GM12878 (cell line): Measurements from ENCODE around the gene RPS5. TPM values are rescaled to one million over a fixed set of nuclear protein-coding genes. Genes with fewer than 3 reads are reported as not detected.

Source experiments
- CEBPB ChIP-seq, 2 experiments: fragments of 150-350 bp in 1 of 2; IDR thresholded peaks; 2 replicates each; pipeline ENCODE4 v1.6.1; 2012 to 2014; ENCODE audit warnings: low read depth in 2 of 2, low read length in 2 of 2, borderline replicate concordance in 1 of 2, inconsistent platforms in 1 of 2
- HDGF ChIP-seq: fragments of 450-650 bp; IDR thresholded peaks from 2 replicates; pipeline ENCODE4 v1.6.1; 2016; ENCODE audit warnings: antibody characterized with exemption
- IRF4 ChIP-seq: IDR thresholded peaks from 2 replicates; pipeline ENCODE4 v1.6.1; 2011; ENCODE audit warnings: low read depth, low read length
- KDM1A ChIP-seq: fragments of 200-600 bp; sonication (generic); IDR thresholded peaks from 2 replicates; pipeline ENCODE4 v1.6.1; 2016; ENCODE audit warnings: borderline replicate concordance
- LARP7 ChIP-seq: fragments of 450-650 bp; IDR thresholded peaks from 2 replicates; pipeline ENCODE4 v1.6.1; 2017; ENCODE audit warnings: mild to moderate bottlenecking
- MYC ChIP-seq: IDR thresholded peaks from 2 replicates; pipeline ENCODE4 v1.6.1; 2011; ENCODE audit warnings: mild to moderate bottlenecking, low read length, moderate library complexity, inconsistent platforms; ENCODE audit not compliant: insufficient read depth, insufficient replicate concordance, insufficient read length, severe bottlenecking
- NBN ChIP-seq: fragments of 450-650 bp; IDR thresholded peaks from 2 replicates; pipeline ENCODE4 v1.6.1; 2016
- NFYA ChIP-seq: IDR thresholded peaks from 2 replicates; pipeline ENCODE4 v1.6.1; 2011; ENCODE audit warnings: low read depth, mild to moderate bottlenecking, low read length, improper control_type of control experiment, borderline replicate concordance
- POLR2A ChIP-seq: IDR thresholded peaks from 2 replicates; pipeline ENCODE4 v1.6.1; 2011; ENCODE audit warnings: low read depth, mild to moderate bottlenecking, low read length
- RELA ChIP-seq: fragments of 450-650 bp; IDR thresholded peaks from 2 replicates; pipeline ENCODE4 v1.8.0; 2014; ENCODE audit warnings: borderline replicate concordance; ENCODE audit not compliant: partially characterized antibody
- YY1 ChIP-seq: IDR thresholded peaks from 2 replicates; pipeline ENCODE4 v1.6.1; 2011; ENCODE audit warnings: low read depth, mild to moderate bottlenecking, low read length
- ZNF274 ChIP-seq: IDR thresholded peaks from one replicate; pipeline ENCODE4 v1.8.0; 2011; ENCODE audit not compliant: insufficient read length, insufficient read depth
- polyA plus RNA-seq, 11 experiments: library from polyadenylated mRNA; depleted of rRNA in 4 of 11; unstranded in 6 of 11; stranded (reverse) in 5 of 11; fragments of >200 nt; fragmentation: Nextera tagmentation in 4 of 11; fragmentation: Illumina TruSeq in 1 of 11; extraction: Ambion mirVana in 4 of 11; extraction: Trizol in 1 of 11; gene quantifications; 1 replicate in 1 of 11; 2 replicates in 10 of 11; pipeline versions ENCODE4 v1.2.1 to v1.2.3, GENCODE V29; 2011 to 2016; ENCODE audit warnings: inconsistent platforms in 2 of 11, missing spikeins in 2 of 11, low read depth in 1 of 11
- total RNA-seq, 4 experiments: library from RNA; depleted of rRNA in 3 of 4; stranded (reverse); fragments of >200 nt in 3 of 4; fragmentation: Illumina TruSeq in 1 of 4; extraction: Trizol in 1 of 4; gene quantifications; 2 replicates each; pipeline versions ENCODE4 v1.2.1 to v1.2.3, GENCODE V29; 2013 to 2021
- TF ChIP-seq, protein P1 (sequence below): fragments of 450-650 bp; formaldehyde crosslinking; IDR thresholded peaks from 2 replicates; pipeline ENCODE4 v1.4.0; 2020; ENCODE audit warnings: mild to moderate bottlenecking, moderate library complexity
- TF ChIP-seq, protein P2 (sequence below): IDR thresholded peaks from 2 replicates; pipeline ENCODE4 v1.6.1; 2011; ENCODE audit warnings: mild to moderate bottlenecking, low read depth, low read length, moderate library complexity; ENCODE audit not compliant: insufficient replicate concordance
- TF ChIP-seq, protein P3 (sequence below): fragments of 450-650 bp; IDR thresholded peaks from 2 replicates; pipeline ENCODE4 v1.6.1; 2017; ENCODE audit warnings: mild to moderate bottlenecking, moderate library complexity
- TF ChIP-seq, protein P4 (sequence below): fragments of 450-650 bp; IDR thresholded peaks from 2 replicates; pipeline ENCODE4 v1.6.1; 2016; ENCODE audit warnings: mild to moderate bottlenecking
- TF ChIP-seq, protein P5 (sequence below): fragments of 450-650 bp; IDR thresholded peaks from 2 replicates; pipeline ENCODE4 v1.6.1; 2017; ENCODE audit warnings: low read depth, mild to moderate bottlenecking, moderate library complexity

RPS5 gene
- total and polyA plus RNA-seq, 10 of the 15 experiments (the other 5 are each of a cell fraction or from before 2014, with no cell fraction given): 1,284 to 3,652 (median 1,922) TPM

DNA sequence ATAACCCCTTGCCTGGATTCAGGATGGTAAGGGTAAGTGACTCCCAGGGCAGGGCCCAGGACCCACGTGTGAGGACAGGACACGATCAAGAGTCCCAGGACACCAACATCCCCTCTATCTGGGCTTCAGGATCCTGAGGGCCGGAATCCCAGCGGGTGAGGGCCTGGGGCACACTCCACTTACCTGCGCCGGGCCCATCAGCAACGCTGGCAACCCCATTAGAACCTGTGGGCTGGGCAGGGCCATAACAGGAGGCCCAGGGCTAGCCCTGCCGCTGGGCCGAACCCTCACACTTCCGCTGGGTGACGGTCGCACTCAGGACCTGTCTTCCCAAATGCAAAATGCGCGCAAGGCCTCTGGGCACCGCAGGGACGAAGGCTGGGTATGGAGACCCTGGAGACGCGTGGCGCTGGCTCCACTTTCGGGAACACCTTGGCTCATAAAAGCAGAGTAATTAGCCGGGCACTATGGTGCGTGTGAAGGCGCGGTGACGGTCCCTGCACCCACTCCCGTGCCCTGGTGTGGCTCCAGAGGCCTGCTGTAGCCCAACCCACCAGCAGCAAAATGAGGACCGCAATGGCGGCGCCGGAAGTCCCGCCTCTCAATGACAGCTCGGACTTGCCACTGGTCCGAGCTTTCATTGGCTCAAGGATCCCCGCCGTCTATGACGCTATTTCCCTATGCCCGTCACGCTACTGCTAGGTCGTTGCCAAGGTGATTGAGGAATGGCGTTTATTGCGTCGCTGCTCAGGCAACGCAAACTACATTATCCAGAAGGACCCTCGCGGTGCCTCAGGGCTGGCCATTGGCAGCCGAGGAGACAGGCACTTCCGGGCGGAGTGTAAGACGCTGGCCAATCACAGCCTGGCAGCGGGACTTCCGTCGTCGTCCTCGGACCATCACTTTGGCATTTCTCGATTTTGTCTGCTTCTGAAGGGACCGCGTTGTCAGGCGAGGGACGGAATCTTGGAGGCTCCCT lies 52.8 kb downstream of the RPS5 start, which contains the start of gene ZNF132 (continued):
- TF ChIP-seq YY1: peak; percentile 97
- no peak for TF ChIP-seq CEBPB (IDR thresholded peaks at IDR 0.05; ENCODE audit: borderline replicate concordance in 1 of 2, low read depth in 2 of 2, low read length in 2 of 2)
- no peak for TF ChIP-seq MYC
- no peak for TF ChIP-seq HDGF
- TF ChIP-seq IRF4: no peak
- 0 out of 2 replicates have a peak, but pooled peaks have one; percentile 60 for TF ChIP-seq NBN
- TF ChIP-seq, protein P1, sequence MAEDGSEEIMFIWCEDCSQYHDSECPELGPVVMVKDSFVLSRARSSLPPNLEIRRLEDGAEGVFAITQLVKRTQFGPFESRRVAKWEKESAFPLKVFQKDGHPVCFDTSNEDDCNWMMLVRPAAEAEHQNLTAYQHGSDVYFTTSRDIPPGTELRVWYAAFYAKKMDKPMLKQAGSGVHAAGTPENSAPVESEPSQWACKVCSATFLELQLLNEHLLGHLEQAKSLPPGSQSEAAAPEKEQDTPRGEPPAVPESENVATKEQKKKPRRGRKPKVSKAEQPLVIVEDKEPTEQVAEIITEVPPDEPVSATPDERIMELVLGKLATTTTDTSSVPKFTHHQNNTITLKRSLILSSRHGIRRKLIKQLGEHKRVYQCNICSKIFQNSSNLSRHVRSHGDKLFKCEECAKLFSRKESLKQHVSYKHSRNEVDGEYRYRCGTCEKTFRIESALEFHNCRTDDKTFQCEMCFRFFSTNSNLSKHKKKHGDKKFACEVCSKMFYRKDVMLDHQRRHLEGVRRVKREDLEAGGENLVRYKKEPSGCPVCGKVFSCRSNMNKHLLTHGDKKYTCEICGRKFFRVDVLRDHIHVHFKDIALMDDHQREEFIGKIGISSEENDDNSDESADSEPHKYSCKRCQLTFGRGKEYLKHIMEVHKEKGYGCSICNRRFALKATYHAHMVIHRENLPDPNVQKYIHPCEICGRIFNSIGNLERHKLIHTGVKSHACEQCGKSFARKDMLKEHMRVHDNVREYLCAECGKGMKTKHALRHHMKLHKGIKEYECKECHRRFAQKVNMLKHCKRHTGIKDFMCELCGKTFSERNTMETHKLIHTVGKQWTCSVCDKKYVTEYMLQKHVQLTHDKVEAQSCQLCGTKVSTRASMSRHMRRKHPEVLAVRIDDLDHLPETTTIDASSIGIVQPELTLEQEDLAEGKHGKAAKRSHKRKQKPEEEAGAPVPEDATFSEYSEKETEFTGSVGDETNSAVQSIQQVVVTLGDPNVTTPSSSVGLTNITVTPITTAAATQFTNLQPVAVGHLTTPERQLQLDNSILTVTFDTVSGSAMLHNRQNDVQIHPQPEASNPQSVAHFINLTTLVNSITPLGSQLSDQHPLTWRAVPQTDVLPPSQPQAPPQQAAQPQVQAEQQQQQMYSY (CRISPR knock-in tag): no peak
- TF ChIP-seq, protein P2, sequence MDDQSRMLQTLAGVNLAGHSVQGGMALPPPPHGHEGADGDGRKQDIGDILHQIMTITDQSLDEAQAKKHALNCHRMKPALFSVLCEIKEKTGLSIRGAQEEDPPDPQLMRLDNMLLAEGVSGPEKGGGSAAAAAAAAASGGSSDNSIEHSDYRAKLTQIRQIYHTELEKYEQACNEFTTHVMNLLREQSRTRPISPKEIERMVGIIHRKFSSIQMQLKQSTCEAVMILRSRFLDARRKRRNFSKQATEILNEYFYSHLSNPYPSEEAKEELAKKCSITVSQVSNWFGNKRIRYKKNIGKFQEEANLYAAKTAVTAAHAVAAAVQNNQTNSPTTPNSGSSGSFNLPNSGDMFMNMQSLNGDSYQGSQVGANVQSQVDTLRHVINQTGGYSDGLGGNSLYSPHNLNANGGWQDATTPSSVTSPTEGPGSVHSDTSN: peak; percentile 80
- no peak for TF ChIP-seq RELA
- no peak for TF ChIP-seq ZNF274
- TF ChIP-seq, protein P3, sequence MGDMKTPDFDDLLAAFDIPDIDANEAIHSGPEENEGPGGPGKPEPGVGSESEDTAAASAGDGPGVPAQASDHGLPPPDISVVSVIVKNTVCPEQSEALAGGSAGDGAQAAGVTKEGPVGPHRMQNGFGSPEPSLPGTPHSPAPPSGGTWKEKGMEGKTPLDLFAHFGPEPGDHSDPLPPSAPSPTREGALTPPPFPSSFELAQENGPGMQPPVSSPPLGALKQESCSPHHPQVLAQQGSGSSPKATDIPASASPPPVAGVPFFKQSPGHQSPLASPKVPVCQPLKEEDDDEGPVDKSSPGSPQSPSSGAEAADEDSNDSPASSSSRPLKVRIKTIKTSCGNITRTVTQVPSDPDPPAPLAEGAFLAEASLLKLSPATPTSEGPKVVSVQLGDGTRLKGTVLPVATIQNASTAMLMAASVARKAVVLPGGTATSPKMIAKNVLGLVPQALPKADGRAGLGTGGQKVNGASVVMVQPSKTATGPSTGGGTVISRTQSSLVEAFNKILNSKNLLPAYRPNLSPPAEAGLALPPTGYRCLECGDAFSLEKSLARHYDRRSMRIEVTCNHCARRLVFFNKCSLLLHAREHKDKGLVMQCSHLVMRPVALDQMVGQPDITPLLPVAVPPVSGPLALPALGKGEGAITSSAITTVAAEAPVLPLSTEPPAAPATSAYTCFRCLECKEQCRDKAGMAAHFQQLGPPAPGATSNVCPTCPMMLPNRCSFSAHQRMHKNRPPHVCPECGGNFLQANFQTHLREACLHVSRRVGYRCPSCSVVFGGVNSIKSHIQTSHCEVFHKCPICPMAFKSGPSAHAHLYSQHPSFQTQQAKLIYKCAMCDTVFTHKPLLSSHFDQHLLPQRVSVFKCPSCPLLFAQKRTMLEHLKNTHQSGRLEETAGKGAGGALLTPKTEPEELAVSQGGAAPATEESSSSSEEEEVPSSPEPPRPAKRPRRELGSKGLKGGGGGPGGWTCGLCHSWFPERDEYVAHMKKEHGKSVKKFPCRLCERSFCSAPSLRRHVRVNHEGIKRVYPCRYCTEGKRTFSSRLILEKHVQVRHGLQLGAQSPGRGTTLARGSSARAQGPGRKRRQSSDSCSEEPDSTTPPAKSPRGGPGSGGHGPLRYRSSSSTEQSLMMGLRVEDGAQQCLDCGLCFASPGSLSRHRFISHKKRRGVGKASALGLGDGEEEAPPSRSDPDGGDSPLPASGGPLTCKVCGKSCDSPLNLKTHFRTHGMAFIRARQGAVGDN: peak; percentile 34; the same call in 1 of the 2 replicates
- peak; percentile 85 for TF ChIP-seq POLR2A
- TF ChIP-seq LARP7: 0 out of 2 replicates have a peak, but pooled peaks have one; percentile 33
- TF ChIP-seq, protein P4, sequence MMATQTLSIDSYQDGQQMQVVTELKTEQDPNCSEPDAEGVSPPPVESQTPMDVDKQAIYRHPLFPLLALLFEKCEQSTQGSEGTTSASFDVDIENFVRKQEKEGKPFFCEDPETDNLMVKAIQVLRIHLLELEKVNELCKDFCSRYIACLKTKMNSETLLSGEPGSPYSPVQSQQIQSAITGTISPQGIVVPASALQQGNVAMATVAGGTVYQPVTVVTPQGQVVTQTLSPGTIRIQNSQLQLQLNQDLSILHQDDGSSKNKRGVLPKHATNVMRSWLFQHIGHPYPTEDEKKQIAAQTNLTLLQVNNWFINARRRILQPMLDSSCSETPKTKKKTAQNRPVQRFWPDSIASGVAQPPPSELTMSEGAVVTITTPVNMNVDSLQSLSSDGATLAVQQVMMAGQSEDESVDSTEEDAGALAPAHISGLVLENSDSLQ: peak; percentile 95
- no peak for TF ChIP-seq KDM1A
- TF ChIP-seq, protein P5, sequence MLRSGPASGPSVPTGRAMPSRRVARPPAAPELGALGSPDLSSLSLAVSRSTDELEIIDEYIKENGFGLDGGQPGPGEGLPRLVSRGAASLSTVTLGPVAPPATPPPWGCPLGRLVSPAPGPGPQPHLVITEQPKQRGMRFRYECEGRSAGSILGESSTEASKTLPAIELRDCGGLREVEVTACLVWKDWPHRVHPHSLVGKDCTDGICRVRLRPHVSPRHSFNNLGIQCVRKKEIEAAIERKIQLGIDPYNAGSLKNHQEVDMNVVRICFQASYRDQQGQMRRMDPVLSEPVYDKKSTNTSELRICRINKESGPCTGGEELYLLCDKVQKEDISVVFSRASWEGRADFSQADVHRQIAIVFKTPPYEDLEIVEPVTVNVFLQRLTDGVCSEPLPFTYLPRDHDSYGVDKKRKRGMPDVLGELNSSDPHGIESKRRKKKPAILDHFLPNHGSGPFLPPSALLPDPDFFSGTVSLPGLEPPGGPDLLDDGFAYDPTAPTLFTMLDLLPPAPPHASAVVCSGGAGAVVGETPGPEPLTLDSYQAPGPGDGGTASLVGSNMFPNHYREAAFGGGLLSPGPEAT: no peak
- TF ChIP-seq NFYA: peak; percentile 34; the same call in 1 of the 2 replicates
